Measurements from ENCODE around the gene UROC1. TPM values are rescaled to one million over a fixed set of nuclear protein-coding genes. Genes with fewer than 3 reads are reported as not detected.

Gene UROC1
- total and polyA plus RNA-seq, 2 of the 13 experiments (the other 11 are each of a cell fraction or from before 2014, with no cell fraction given) = 0.71 to 1.3 TPM

DNA sequence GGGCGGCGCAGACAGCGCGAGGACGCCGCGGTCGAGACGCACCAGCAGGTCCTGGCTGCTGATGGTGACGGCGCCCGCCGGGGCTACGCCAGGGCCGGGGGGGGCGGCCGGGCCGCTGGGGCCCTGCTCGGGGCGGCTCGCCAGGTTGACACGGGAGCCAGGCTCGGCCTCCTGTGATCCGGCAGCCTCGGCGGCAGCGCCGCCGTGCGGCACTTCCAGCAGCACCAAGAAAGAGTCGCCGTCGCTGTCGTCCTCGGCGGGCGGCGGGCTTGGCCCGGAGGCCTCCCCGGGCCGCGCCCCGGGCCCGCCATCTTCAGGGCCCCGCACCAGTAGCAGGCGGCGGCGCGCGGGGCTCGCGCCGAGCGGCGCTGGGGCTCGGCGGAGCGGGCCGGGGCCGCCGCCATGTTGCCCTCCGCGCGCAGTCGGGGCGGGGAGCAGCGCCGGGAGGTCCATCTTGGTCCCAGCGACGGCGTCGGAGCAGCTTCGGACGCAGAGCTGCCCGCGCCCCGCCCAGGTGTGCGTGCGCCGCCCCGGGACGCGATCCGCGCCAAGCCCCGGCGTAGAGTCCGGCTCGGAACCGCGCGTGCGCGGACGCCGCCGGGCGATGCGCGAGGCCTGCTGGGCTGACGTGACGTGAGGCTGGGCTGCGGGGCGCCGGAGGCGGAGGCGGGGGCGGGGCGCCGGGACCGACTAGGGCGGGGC lies 42.0 kb downstream of the UROC1 start, which contains the start of gene ZXDC (continued):
- TF ChIP-seq, protein P1, sequence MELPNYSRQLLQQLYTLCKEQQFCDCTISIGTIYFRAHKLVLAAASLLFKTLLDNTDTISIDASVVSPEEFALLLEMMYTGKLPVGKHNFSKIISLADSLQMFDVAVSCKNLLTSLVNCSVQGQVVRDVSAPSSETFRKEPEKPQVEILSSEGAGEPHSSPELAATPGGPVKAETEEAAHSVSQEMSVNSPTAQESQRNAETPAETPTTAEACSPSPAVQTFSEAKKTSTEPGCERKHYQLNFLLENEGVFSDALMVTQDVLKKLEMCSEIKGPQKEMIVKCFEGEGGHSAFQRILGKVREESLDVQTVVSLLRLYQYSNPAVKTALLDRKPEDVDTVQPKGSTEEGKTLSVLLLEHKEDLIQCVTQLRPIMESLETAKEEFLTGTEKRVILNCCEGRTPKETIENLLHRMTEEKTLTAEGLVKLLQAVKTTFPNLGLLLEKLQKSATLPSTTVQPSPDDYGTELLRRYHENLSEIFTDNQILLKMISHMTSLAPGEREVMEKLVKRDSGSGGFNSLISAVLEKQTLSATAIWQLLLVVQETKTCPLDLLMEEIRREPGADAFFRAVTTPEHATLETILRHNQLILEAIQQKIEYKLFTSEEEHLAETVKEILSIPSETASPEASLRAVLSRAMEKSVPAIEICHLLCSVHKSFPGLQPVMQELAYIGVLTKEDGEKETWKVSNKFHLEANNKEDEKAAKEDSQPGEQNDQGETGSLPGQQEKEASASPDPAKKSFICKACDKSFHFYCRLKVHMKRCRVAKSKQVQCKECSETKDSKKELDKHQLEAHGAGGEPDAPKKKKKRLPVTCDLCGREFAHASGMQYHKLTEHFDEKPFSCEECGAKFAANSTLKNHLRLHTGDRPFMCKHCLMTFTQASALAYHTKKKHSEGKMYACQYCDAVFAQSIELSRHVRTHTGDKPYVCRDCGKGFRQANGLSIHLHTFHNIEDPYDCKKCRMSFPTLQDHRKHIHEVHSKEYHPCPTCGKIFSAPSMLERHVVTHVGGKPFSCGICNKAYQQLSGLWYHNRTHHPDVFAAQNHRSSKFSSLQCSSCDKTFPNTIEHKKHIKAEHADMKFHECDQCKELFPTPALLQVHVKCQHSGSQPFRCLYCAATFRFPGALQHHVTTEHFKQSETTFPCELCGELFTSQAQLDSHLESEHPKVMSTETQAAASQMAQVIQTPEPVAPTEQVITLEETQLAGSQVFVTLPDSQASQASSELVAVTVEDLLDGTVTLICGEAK (IDR thresholded peaks at IDR 0.05) = no peak
- TF ChIP-seq, protein P1 (CRISPR knock-in tag; IDR thresholded peaks at IDR 0.05) = no peak
- no peak for TF ChIP-seq U2AF2 (IDR thresholded peaks at IDR 0.05; ENCODE audit: low read depth, low read length)
- no peak for TF ChIP-seq ZNF782 (CRISPR knock-in tag; IDR thresholded peaks at IDR 0.05; ENCODE audit: borderline replicate concordance)
- no peak for TF ChIP-seq BORCS8-MEF2B (CRISPR knock-in tag; IDR thresholded peaks at IDR 0.05)
- TF ChIP-seq, protein P2, sequence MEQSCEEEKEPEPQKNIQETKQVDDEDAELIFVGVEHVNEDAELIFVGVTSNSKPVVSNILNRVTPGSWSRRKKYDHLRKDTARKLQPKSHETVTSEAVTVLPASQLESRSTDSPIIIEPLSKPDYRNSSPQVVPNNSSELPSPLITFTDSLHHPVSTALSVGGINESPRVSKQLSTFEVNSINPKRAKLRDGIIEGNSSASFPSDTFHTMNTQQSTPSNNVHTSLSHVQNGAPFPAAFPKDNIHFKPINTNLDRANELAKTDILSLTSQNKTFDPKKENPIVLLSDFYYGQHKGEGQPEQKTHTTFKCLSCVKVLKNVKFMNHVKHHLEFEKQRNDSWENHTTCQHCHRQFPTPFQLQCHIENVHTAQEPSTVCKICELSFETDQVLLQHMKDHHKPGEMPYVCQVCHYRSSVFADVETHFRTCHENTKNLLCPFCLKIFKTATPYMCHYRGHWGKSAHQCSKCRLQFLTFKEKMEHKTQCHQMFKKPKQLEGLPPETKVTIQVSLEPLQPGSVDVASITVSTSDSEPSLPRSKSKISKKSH (CRISPR knock-in tag; IDR thresholded peaks at IDR 0.05; ENCODE audit: borderline replicate concordance) = no peak
- TF ChIP-seq ZNF777 (CRISPR knock-in tag; IDR thresholded peaks at IDR 0.05) = peak; percentile 72
- TF ChIP-seq, protein P3, sequence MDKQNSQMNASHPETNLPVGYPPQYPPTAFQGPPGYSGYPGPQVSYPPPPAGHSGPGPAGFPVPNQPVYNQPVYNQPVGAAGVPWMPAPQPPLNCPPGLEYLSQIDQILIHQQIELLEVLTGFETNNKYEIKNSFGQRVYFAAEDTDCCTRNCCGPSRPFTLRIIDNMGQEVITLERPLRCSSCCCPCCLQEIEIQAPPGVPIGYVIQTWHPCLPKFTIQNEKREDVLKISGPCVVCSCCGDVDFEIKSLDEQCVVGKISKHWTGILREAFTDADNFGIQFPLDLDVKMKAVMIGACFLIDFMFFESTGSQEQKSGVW (CRISPR knock-in tag; IDR thresholded peaks at IDR 0.05; ENCODE audit: borderline replicate concordance) = no peak
- TF ChIP-seq, protein P4, sequence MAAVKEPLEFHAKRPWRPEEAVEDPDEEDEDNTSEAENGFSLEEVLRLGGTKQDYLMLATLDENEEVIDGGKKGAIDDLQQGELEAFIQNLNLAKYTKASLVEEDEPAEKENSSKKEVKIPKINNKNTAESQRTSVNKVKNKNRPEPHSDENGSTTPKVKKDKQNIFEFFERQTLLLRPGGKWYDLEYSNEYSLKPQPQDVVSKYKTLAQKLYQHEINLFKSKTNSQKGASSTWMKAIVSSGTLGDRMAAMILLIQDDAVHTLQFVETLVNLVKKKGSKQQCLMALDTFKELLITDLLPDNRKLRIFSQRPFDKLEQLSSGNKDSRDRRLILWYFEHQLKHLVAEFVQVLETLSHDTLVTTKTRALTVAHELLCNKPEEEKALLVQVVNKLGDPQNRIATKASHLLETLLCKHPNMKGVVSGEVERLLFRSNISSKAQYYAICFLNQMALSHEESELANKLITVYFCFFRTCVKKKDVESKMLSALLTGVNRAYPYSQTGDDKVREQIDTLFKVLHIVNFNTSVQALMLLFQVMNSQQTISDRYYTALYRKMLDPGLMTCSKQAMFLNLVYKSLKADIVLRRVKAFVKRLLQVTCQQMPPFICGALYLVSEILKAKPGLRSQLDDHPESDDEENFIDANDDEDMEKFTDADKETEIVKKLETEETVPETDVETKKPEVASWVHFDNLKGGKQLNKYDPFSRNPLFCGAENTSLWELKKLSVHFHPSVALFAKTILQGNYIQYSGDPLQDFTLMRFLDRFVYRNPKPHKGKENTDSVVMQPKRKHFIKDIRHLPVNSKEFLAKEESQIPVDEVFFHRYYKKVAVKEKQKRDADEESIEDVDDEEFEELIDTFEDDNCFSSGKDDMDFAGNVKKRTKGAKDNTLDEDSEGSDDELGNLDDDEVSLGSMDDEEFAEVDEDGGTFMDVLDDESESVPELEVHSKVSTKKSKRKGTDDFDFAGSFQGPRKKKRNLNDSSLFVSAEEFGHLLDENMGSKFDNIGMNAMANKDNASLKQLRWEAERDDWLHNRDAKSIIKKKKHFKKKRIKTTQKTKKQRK (IDR thresholded peaks at IDR 0.05; ENCODE audit: low read length) = no peak
